ENCODE measurements around the gene TEX10.

TEX10 gene

DNA sequence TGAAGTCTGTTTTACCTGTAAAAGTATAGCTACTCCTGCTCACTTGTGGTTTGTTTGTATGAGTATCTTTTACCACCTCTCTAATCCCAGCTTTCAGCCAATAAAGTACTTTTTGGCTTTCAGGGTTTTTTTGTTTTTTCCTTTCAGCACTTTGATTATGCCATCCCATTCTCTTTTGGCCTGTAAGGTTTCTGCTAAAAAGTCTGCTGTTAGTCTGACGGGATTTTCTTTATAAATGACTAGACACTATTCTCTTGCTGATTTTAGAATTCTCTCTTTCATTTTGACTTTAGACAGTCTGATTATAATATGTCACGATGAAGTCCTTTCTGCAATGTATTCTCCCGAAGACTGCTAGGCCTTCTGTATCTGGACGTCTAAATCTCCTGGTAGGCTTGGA, 37.2 kb downstream of the TEX10 start:
- TF ChIP-seq, protein P1, sequence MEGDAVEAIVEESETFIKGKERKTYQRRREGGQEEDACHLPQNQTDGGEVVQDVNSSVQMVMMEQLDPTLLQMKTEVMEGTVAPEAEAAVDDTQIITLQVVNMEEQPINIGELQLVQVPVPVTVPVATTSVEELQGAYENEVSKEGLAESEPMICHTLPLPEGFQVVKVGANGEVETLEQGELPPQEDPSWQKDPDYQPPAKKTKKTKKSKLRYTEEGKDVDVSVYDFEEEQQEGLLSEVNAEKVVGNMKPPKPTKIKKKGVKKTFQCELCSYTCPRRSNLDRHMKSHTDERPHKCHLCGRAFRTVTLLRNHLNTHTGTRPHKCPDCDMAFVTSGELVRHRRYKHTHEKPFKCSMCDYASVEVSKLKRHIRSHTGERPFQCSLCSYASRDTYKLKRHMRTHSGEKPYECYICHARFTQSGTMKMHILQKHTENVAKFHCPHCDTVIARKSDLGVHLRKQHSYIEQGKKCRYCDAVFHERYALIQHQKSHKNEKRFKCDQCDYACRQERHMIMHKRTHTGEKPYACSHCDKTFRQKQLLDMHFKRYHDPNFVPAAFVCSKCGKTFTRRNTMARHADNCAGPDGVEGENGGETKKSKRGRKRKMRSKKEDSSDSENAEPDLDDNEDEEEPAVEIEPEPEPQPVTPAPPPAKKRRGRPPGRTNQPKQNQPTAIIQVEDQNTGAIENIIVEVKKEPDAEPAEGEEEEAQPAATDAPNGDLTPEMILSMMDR (IDR thresholded peaks at IDR 0.05; ENCODE audit: low read depth, low read length), result no peak
- no peak for DNase-seq (ENCODE audit: extremely low read depth, low read depth)

DNA sequence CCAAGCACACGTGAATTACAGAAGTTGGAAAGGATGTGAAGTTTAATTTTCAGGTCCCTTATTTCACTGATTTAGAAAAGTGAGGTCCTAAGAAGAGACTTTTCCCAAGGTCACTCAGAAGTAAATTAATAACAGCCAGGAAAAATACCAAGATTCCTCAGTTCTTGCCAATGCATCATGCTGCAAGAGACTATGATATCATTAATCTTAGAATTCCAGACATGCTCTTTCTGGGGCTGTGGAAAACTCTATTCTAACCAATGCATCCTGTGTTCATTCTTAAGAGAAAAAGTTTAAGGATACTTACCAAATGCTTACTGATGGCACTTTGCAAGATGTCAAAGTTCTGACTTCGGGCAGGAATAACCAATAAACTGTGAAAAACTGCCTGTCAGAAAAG, 42.8 kb downstream of the TEX10 start:
- TF ChIP-seq, protein P1 (IDR thresholded peaks at IDR 0.05; ENCODE audit: low read depth, low read length), result no peak
- peak; percentile 18 for DNase-seq (ENCODE audit: extremely low read depth, low read depth)

DNA sequence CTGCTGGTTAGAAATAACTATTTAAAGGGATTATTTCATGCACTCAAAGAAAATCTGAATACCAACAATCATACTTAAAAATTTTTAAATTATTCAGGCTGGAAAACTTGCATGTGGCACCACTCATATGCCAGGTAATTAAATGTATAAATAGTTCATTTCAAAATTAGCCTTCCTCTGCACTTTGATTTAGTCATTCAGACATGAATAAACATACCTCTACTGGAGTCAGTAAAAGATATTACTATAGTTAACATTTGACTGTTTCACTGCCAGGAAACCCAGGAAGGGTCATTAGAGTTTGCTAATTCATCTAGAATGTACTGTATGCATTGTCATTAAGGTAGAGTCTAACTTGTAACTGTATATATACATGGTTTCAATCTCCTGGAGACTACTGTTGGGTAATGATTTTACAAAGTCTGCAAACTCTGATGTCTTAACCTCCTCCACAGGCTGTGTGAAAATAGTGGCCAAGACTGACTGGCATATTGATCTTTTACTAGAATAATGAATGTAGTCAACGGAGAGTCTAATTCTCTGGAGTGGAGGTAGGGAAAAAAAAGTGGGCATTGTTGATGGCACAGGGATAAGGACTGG, 43.7 kb downstream of the TEX10 start:
- TF ChIP-seq, protein P1 (IDR thresholded peaks at IDR 0.05; ENCODE audit: low read depth, low read length), result no peak
- no peak for DNase-seq (ENCODE audit: extremely low read depth, low read depth)

DNA sequence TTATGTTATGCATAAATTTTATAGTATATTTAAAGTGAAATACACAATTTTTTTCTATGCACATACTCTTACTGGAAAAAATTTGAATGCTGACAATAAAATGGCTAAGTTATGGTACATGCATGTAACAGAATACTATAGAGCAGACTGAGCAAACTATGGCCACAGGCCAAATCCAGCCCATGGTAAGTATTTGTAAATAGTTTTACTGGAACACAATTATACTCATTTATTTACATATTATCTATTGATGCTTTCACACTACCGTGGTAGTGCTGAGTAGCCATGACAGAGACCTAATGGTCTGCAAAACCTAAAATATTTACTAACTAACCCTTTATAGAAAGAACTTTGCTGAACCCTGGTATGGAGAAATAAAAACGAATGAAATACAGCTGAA, 45.7 kb downstream of the TEX10 start:
- TF ChIP-seq, protein P1 (IDR thresholded peaks at IDR 0.05; ENCODE audit: low read depth, low read length), result no peak
- DNase-seq (ENCODE audit: extremely low read depth, low read depth), result no peak

DNA sequence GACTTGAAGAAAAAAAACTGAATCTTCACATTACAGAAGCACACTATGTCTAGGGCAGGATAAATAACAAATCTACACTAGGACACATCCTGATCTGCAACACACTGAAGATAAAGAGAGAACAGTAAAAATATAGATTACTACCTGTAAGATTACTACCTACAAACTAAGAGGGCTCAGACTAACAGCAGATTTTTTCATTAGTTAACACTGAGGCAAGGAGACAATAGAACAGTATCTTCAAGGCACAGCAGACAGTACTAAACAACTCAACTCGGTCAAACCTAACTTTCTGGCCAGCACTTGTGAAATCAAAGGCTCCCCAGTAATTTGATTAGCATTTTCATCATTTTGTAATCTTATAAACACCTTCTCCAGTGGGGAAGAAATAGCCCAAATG, 46.5 kb downstream of the TEX10 start:
- DNase-seq (ENCODE audit: extremely low read depth, low read depth), result no peak
- TF ChIP-seq, protein P1 (IDR thresholded peaks at IDR 0.05; ENCODE audit: low read depth, low read length), result no peak

DNA sequence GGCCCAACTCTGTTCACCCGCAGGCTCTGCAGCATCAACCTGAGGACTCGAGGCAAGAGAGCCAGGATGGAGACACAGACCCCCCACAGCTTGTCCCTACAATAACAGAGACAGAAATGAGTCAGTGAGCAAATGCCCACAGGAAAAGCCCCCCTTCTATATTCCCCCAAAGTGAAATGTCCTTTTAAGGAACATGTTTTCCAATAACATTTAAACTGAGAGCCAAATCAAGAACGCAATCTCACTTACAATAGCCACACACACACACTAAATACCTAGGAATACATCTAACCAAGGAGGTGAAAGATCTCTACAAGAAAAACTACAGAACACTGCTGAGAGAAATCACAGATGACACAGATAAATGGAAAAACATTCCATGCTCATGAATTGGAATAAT, 49.0 kb downstream of the TEX10 start:
- TF ChIP-seq, protein P1 (IDR thresholded peaks at IDR 0.05; ENCODE audit: low read depth, low read length), result no peak
- DNase-seq (ENCODE audit: extremely low read depth, low read depth), result no peak

DNA sequence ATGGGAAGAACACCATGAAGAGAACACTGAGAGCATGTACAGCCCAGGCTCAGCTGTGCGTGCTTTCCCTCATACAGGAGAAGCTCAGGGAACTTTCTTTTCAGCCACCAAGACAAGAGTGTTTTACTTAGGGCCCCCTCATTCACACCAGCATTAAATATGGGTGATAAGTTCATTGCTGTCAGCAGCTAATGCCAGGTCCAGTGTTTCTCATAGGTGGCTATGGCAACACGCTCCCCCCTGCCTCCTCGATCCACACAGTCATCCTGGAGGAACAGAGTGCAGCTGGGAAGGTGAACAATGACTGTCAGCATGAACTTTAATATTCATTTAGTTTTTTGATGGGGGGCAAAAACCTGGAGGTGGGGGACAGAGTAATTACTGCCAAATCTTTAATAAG, 54.4 kb downstream of the TEX10 start:
- TF ChIP-seq, protein P1 (IDR thresholded peaks at IDR 0.05; ENCODE audit: low read depth, low read length), result no peak

More for the DNA sequence above, 54.4 kb downstream of the TEX10 start:
- no peak for DNase-seq (ENCODE audit: extremely low read depth, low read depth)
